Measurements from ENCODE around the gene KCNG3. TPM values are rescaled to one million over a fixed set of nuclear protein-coding genes. Genes with fewer than 3 reads are reported as not detected.

KCNG3 gene
- total RNA-seq, 4 donors from 2014 or later: 0.09 to 0.38 (median 0.29) TPM

- H3K27me3 ChIP-seq: no peaks in the 10 kb centered on the region
- H3K36me3 ChIP-seq: no peaks in the 10 kb centered on the region
- no peak for TF ChIP-seq POLR2A (IDR thresholded peaks at IDR 0.05)
- TF ChIP-seq CTCF (IDR thresholded peaks at IDR 0.05): no peak
- intact Hi-C loops (cut with DNase I): no loop called here
- no peaks in the 10 kb centered on the region for H3K9me3 ChIP-seq
- H3K4me1 ChIP-seq: no peaks in the 10 kb centered on the region
- DNase-seq: no peak
- no peak overlapping the region for H3K27ac ChIP-seq
- H3K4me3 ChIP-seq: no peak overlapping the region
- WGBS, 2 donors: 91% methylated on average over 6 of the region's 7 CpGs
These were observed 7.5 kb downstream of the KCNG3 start for GRCh38 chr2:42486145-42486906.

- H3K27me3 ChIP-seq: no peaks in the 10 kb centered on the region
- H3K9me3 ChIP-seq: no peaks in the 10 kb centered on the region
- no peaks in the 10 kb centered on the region for H3K4me1 ChIP-seq
- WGBS, 2 donors: 69 to 78% methylated on average over 2 of the region's 2 CpGs
- DNase-seq: no peak
- TF ChIP-seq POLR2A (IDR thresholded peaks at IDR 0.05) (no peak), CTCF (IDR thresholded peaks at IDR 0.05) (no peak)
- H3K4me3 ChIP-seq: no peak overlapping the region
- H3K36me3 ChIP-seq: no peaks in the 10 kb centered on the region
- intact Hi-C loops (cut with DNase I): no loop called here
- no peak overlapping the region for H3K27ac ChIP-seq
These were observed 13.4 kb downstream of the KCNG3 start for GRCh38 chr2:42480402-42480801.

GRCh38 chr2:42474765-42475454 lies 18.9 kb downstream of the KCNG3 start:
- WGBS, 2 donors: 77% methylated on average over 5 to 6 of the region's 6 CpGs
- H3K36me3 ChIP-seq: no peaks in the 10 kb centered on the region
- H3K27me3 ChIP-seq: no peaks in the 10 kb centered on the region
- no peaks in the 10 kb centered on the region for H3K9me3 ChIP-seq
- intact Hi-C loops (cut with DNase I): no loop called here
- H3K4me1 ChIP-seq: no peaks in the 10 kb centered on the region
- TF ChIP-seq CTCF (IDR thresholded peaks at IDR 0.05): no peak
- TF ChIP-seq POLR2A (IDR thresholded peaks at IDR 0.05): no peak
- DNase-seq: no peak
- H3K4me3 ChIP-seq: no peak overlapping the region
- no peak overlapping the region for H3K27ac ChIP-seq

GRCh38 chr2:42470706-42471105 lies 23.1 kb downstream of the KCNG3 start:
- H3K4me1 ChIP-seq: no peaks in the 10 kb centered on the region
- no peaks in the 10 kb centered on the region for H3K9me3 ChIP-seq
- intact Hi-C loops (cut with DNase I): no loop called here
- no peak for DNase-seq
- H3K4me3 ChIP-seq: no peak overlapping the region
- TF ChIP-seq CTCF (IDR thresholded peaks at IDR 0.05): no peak
- WGBS, 2 donors: 76 to 87% methylated on average over 4 of the region's 4 CpGs
- H3K27ac ChIP-seq: no peak overlapping the region
- H3K27me3 ChIP-seq: no peaks in the 10 kb centered on the region
- H3K36me3 ChIP-seq: no peaks in the 10 kb centered on the region

- no peaks in the 10 kb centered on the region for H3K27me3 ChIP-seq
- no peaks in the 10 kb centered on the region for H3K9me3 ChIP-seq
- H3K36me3 ChIP-seq: no peaks in the 10 kb centered on the region
- DNase-seq: no peak
- H3K27ac ChIP-seq: no peak overlapping the region
- H3K4me3 ChIP-seq: no peak overlapping the region
- H3K4me1 ChIP-seq: no peaks in the 10 kb centered on the region
- intact Hi-C loops (cut with DNase I): no loop called here
- WGBS, 2 donors: 63 to 78% methylated on average over 4 of the region's 4 CpGs
- TF ChIP-seq POLR2A (IDR thresholded peaks at IDR 0.05) (no peak), CTCF (IDR thresholded peaks at IDR 0.05) (no peak)
These were observed 29.2 kb downstream of the KCNG3 start for GRCh38 chr2:42464631-42465030.
